DND-41 (cell line): ENCODE measurements around the gene AVP.

Experiments used
- ATAC-seq: fragments of 200-7000 bp; cut with Tn5 transposase; 3 replicates; pipeline ENCODE4 v1.9.1; 2021; ENCODE audit warnings: low read depth; ENCODE audit not compliant: insufficient read depth
- DNase-seq: peaks from one replicate; pipeline ENCODE4 v3.0.0-alpha.2; 2020
- H2AFZ ChIP-seq: 2 replicates; pipeline ENCODE4 v1.6.0; 2012; ENCODE audit warnings: low read depth, low read length
- H3K27ac ChIP-seq: 2 replicates; pipeline ENCODE4 v1.5.1; 2012; ENCODE audit warnings: low read length, inconsistent platforms
- H3K27me3 ChIP-seq: fragments of 200-600 bp; sonication (generic); 2 replicates; pipeline ENCODE4 v1.6.0; 2012; ENCODE audit warnings: low read length, mild to moderate bottlenecking, inconsistent platforms; ENCODE audit not compliant: insufficient read depth, poor library complexity
- H3K36me3 ChIP-seq: 2 replicates; pipeline ENCODE4 v1.5.1; 2012; ENCODE audit warnings: low read length, inconsistent platforms; ENCODE audit not compliant: insufficient read depth
- H3K4me1 ChIP-seq: 2 replicates; pipeline ENCODE4 v1.5.1; 2012; ENCODE audit warnings: mild to moderate bottlenecking, low read length; ENCODE audit not compliant: insufficient read depth
- H3K4me2 ChIP-seq: 2 replicates; pipeline ENCODE4 v1.6.0; 2012; ENCODE audit warnings: mild to moderate bottlenecking, moderate library complexity, low read length, inconsistent platforms; ENCODE audit not compliant: insufficient read depth
- H3K4me3 ChIP-seq, 2 experiments: fragments of 200-600 bp in 1 of 2; shearing (Covaris generic) in 1 of 2; 2 replicates each; pipeline ENCODE4 v1.5.1; 2012 to 2016; ENCODE audit warnings: inconsistent platforms in 2 of 2, low read length in 2 of 2, mild to moderate bottlenecking in 2 of 2, low read depth in 1 of 2, moderate library complexity in 1 of 2
- H3K79me2 ChIP-seq: 2 replicates; pipeline ENCODE4 v1.6.0; 2012; ENCODE audit warnings: low read length, inconsistent platforms; ENCODE audit not compliant: insufficient read depth
- H3K9ac ChIP-seq: 2 replicates; pipeline ENCODE4 v1.6.0; 2012; ENCODE audit warnings: low read depth, mild to moderate bottlenecking, inconsistent platforms, low read length, moderate library complexity
- H3K9me3 ChIP-seq: 2 replicates; pipeline ENCODE4 v1.5.1; 2012; ENCODE audit warnings: low read length, moderate library complexity, mild to moderate bottlenecking, inconsistent platforms; ENCODE audit not compliant: insufficient read depth, severe bottlenecking
- H4K20me1 ChIP-seq: 2 replicates; pipeline ENCODE4 v1.6.0; 2012; ENCODE audit warnings: low read length; ENCODE audit not compliant: insufficient read depth
- CTCF ChIP-seq: IDR thresholded peaks from 2 replicates; pipeline ENCODE4 v1.5.1; 2012; ENCODE audit warnings: borderline replicate concordance, low read length, moderate library complexity, mild to moderate bottlenecking; ENCODE audit not compliant: poor library complexity, severe bottlenecking; ENCODE audit errors: extremely low read depth
- EZH2 ChIP-seq: IDR thresholded peaks from 3 replicates; pipeline ENCODE4 v1.6.1; 2012; ENCODE audit warnings: borderline replicate concordance, low read depth, mild to moderate bottlenecking, moderate library complexity, low read length, inconsistent platforms; ENCODE audit not compliant: severe bottlenecking

The AVP gene

GRCh38 chr20:3100480-3100879 is 16.0 kb upstream of the AVP start:
- Histone ChIP-seq H3K4me2 (no peak overlapping the region), H4K20me1 (no peaks in the 10 kb centered on the region), H2AFZ (no peak overlapping the region), H3K36me3 (no peaks in the 10 kb centered on the region), H3K4me1 (no peaks in the 10 kb centered on the region), H3K4me3 (no peak overlapping the region), H3K9ac (no peak overlapping the region), H3K79me2 (no peaks in the 10 kb centered on the region), H3K9me3 (no peaks in the 10 kb centered on the region), H3K27me3 (no peaks in the 10 kb centered on the region), H3K27ac (no peak overlapping the region)
- ATAC-seq: no peak
- DNase-seq: no peak
- TF ChIP-seq CTCF (no peak), EZH2 (no peak)

GRCh38 chr20:3094848-3095629 is 10.5 kb upstream of the AVP start:
- no peaks in the 10 kb centered on the region for H3K9me3 ChIP-seq
- H2AFZ ChIP-seq: no peak overlapping the region
- H3K4me2 ChIP-seq: no peak overlapping the region

GRCh38 chr20:3093861-3094361 is 9.4 kb upstream of the AVP start:
- ATAC-seq (0 out of 3 replicates have a peak, but pooled peaks have one; percentile 25), DNase-seq (no peak)
- TF ChIP-seq CTCF: no peak
- TF ChIP-seq EZH2: no peak
- Histone ChIP-seq H3K9ac (no peak overlapping the region), H3K4me1 (peaks cover 20% of the 10 kb centered on the region), H3K79me2 (no peaks in the 10 kb centered on the region), H3K9me3 (no peaks in the 10 kb centered on the region), H3K4me3 (no peak overlapping the region), H4K20me1 (no peaks in the 10 kb centered on the region), H3K4me2 (no peak overlapping the region), H3K27ac (no peak overlapping the region), H3K36me3 (no peaks in the 10 kb centered on the region), H2AFZ (0 out of 2 replicates have a peak overlapping the region, but pooled peaks have one; percentile 40), H3K27me3 (no peaks in the 10 kb centered on the region)

More at GRCh38 chr20:3094848-3095629, 10.5 kb upstream of the AVP start:
- ATAC-seq (no peak), DNase-seq (no peak)
- Histone ChIP-seq H3K79me2 (no peaks in the 10 kb centered on the region), H3K27ac (no peak overlapping the region), H3K27me3 (no peaks in the 10 kb centered on the region), H3K9ac (no peak overlapping the region), H3K4me3 (no peak overlapping the region), H4K20me1 (no peaks in the 10 kb centered on the region), H3K36me3 (no peaks in the 10 kb centered on the region), H3K4me1 (peaks cover 19% of the 10 kb centered on the region)
- no peak for TF ChIP-seq CTCF
- TF ChIP-seq EZH2: no peak
